ENCODE measurements around the gene CUL5. TPM values are rescaled to one million over a fixed set of nuclear protein-coding genes. Genes with fewer than 3 reads are reported as not detected.
"Not testable (repeated sequence)": the region's sequence is repeated elsewhere in the genome, so short reads cannot be mapped to it uniquely, and the experiment has no call there.

The CUL5 gene
- total RNA-seq, 6 donors from 2014 or later, result 12.5 to 35.5 (median 24.1) TPM

GRCh38 chr11:108016647-108017046, 7.9 kb downstream of the CUL5 start:
- H3K9me3 ChIP-seq, result no peaks in the 10 kb centered on the region
- DNase-seq (no peak), ATAC-seq (ENCODE audit: low FRiP score in 2 of 2) (no peak)
- peaks cover 23 to 47% (median 28%) of the 10 kb centered on the region in 4 donors for H3K4me1 ChIP-seq
- H3K4me3 ChIP-seq, result no peak overlapping the region
- H3K36me3 ChIP-seq, result peaks cover 0 to 3% (median 0%) of the 10 kb centered on the region in 4 donors
- TF ChIP-seq POLR2A (IDR thresholded peaks at IDR 0.05) (no peak), POLR2AphosphoS5 (IDR thresholded peaks at IDR 0.05) (no peak), EP300 (IDR thresholded peaks at IDR 0.05) (no peak)
- TF ChIP-seq, protein P1, sequence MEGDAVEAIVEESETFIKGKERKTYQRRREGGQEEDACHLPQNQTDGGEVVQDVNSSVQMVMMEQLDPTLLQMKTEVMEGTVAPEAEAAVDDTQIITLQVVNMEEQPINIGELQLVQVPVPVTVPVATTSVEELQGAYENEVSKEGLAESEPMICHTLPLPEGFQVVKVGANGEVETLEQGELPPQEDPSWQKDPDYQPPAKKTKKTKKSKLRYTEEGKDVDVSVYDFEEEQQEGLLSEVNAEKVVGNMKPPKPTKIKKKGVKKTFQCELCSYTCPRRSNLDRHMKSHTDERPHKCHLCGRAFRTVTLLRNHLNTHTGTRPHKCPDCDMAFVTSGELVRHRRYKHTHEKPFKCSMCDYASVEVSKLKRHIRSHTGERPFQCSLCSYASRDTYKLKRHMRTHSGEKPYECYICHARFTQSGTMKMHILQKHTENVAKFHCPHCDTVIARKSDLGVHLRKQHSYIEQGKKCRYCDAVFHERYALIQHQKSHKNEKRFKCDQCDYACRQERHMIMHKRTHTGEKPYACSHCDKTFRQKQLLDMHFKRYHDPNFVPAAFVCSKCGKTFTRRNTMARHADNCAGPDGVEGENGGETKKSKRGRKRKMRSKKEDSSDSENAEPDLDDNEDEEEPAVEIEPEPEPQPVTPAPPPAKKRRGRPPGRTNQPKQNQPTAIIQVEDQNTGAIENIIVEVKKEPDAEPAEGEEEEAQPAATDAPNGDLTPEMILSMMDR (IDR thresholded peaks at IDR 0.05), result no peak
- H3K27ac ChIP-seq, result no peak overlapping the region
- no peaks in the 10 kb centered on the region for H3K27me3 ChIP-seq

GRCh38 chr11:108018708-108019107, 10.0 kb downstream of the CUL5 start:
- Histone ChIP-seq H3K9me3 (no peaks in the 10 kb centered on the region), H3K27me3 (no peaks in the 10 kb centered on the region), H3K36me3 (peaks cover 0 to 3% (median 0%) of the 10 kb centered on the region in 4 donors), H3K4me1 (peaks cover 4 to 26% (median 10%) of the 10 kb centered on the region in 4 donors), H3K4me3 (no peak overlapping the region), H3K27ac (no peak overlapping the region)
- ATAC-seq (ENCODE audit: low FRiP score in 2 of 2) (no peak), DNase-seq (no peak)
- TF ChIP-seq POLR2AphosphoS5 (IDR thresholded peaks at IDR 0.05), result no peak
- TF ChIP-seq, protein P1 (IDR thresholded peaks at IDR 0.05), result no peak
- no peak for TF ChIP-seq EP300 (IDR thresholded peaks at IDR 0.05)
- TF ChIP-seq POLR2A (IDR thresholded peaks at IDR 0.05), result no peak
- 94 to 96% methylated on average over 2 of the region's 2 CpGs for WGBS, 2 donors

DNA sequence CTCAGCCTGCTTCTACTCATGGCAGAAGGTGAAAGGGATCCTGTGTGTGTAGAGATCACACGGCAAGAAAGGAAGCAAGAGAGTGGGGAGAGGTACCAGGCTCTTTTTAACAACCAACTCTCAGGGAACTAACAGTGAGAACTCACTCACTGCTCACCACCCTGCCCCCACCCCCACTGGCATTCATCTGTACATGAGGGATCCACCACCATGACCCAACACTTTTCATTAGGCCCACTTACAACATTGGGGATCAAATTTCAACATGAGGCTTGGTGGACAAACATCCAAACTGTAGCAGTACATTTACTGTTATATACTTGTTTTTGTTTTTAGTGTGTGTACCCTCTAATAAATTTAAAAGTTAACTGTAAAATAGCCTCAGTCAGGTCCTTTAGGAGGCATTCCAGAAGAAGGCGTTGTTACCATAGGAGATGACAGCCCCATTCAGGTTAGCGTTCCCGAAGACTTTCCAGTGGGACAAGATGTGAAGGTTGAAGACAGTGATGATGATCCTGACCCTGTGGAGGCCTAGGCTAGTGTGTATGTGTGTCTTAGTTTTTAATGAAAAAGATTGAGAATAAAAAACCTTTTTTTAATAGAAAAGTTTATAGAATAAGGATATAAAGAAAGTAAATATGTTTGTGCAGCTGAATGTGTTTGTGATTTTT, 11.3 kb downstream of the CUL5 start:
- Histone ChIP-seq H3K36me3 (peaks cover 0 to 3% (median 0%) of the 10 kb centered on the region in 4 donors), H3K27me3 (no peaks in the 10 kb centered on the region), H3K4me1 (peaks cover 4 to 25% (median 10%) of the 10 kb centered on the region in 4 donors), H3K27ac (no peak overlapping the region), H3K4me3 (no peak overlapping the region), H3K9me3 (no peaks in the 10 kb centered on the region)
- 67 to 69% methylated on average over 4 of the region's 4 CpGs for WGBS, 2 donors
- TF ChIP-seq EP300 (IDR thresholded peaks at IDR 0.05), result no peak
- ATAC-seq (ENCODE audit: low FRiP score in 2 of 2) (no peak), DNase-seq (no peak)

- Histone ChIP-seq H3K4me3 (no peak overlapping the region), H3K9me3 (no peaks in the 10 kb centered on the region), H3K36me3 (no peaks in the 10 kb centered on the region), H3K27me3 (no peaks in the 10 kb centered on the region), H3K4me1 (peaks cover 4 to 17% (median 12%) of the 10 kb centered on the region in 4 donors), H3K27ac (peak overlapping the region in 3 of 4 donors; percentile 34 to 54 (median 50))
- DNase-seq (no peak), ATAC-seq (ENCODE audit: low FRiP score in 2 of 2) (no peak)
- TF ChIP-seq EP300 (IDR thresholded peaks at IDR 0.05), result no peak
- TF ChIP-seq, protein P1 (IDR thresholded peaks at IDR 0.05), result no peak
- 39 to 51% methylated on average over 5 of the region's 5 CpGs for WGBS, 2 donors
Observed at GRCh38 chr11:108025387-108026080, 16.8 kb downstream of the CUL5 start.

DNA sequence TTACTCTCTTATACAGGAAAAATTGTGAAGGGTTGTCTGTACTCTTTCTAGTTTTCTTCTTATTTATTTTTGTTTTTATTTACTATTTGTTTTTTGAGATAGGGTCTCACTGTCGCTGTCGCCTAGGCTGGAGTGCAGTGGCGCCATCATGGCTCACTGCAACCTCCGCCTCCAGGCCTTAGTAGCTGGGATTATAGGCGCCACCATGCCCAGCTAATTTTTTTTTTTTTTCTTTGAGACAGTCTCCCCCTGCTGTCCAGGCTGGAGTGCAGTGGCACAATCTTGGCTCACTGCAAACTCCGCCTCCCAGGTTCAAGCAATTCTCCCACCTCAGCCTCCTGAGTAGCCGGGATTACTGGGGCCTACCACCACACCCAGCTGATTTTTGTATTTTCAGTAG, 18.4 kb downstream of the CUL5 start:
- TF ChIP-seq EP300 (IDR thresholded peaks at IDR 0.05), result no peak
- no peak for TF ChIP-seq POLR2AphosphoS5 (IDR thresholded peaks at IDR 0.05)
- no peak for TF ChIP-seq POLR2A (IDR thresholded peaks at IDR 0.05)
- TF ChIP-seq, protein P1 (IDR thresholded peaks at IDR 0.05), result peak in 1 of 6 experiments; percentile 6
- DNase-seq (no peak), ATAC-seq (ENCODE audit: low FRiP score in 2 of 2) (no peak)
- Histone ChIP-seq H3K4me3 (no peak overlapping the region), H3K27me3 (no peaks in the 10 kb centered on the region), H3K27ac (no peak overlapping the region), H3K36me3 (no peaks in the 10 kb centered on the region), H3K4me1 (peaks cover 4 to 17% (median 12%) of the 10 kb centered on the region in 4 donors), H3K9me3 (no peaks in the 10 kb centered on the region)
- 94 to 98% methylated on average over 7 of the region's 7 CpGs for WGBS, 2 donors

DNA sequence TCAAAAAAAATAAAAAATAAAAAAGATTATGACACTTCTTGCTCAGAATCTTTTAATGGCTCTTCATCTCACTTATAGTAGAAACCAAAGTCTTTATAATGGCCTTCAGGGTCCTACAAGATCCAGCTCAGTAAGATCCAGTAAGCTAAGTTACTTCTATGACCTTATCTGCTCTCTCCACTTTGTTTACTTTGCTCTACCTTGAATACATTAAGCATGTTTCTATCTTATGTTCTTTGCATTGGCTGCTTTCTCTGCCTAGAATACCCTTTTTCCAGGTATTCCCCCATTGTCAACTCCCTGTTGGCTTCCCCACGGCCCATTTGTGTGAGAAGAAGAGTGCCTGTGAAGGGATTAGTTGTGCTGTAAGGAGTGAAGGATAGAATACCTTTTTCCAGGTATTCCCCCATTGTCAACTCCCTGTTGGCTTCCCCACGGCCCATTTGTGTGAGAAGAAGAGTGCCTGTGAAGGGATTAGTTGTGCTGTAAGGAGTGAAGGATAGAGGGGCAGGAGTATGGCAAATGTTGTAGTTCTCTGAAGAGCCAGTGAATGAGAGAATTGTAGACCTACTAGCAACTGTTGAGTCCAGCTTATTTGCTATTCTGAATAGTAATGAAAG, 20.2 kb downstream of the CUL5 start:
- H3K4me1 ChIP-seq, result peaks cover 4 to 17% (median 14%) of the 10 kb centered on the region in 4 donors
- WGBS, 2 donors, result 82 to 97% methylated on average over 2 of the region's 2 CpGs
- ATAC-seq (ENCODE audit: low FRiP score in 2 of 2), result not testable (repeated sequence)

GRCh38 chr11:108031604-108032003, 22.9 kb downstream of the CUL5 start:
- H3K4me1 ChIP-seq; H3K9me3 ChIP-seq; H3K4me3 ChIP-seq; H3K27me3 ChIP-seq; H3K27ac ChIP-seq; ATAC-seq (ENCODE audit: low FRiP score in 2 of 2); DNase-seq: not testable (repeated sequence)
- H3K36me3 ChIP-seq, result peaks cover 0 to 20% (median 2%) of the 10 kb centered on the region in 4 donors
- WGBS, 2 donors, result 97% methylated on average over 2 of the region's 2 CpGs

More for the DNA sequence above, 20.2 kb downstream of the CUL5 start:
- not testable (repeated sequence) for H3K27me3 ChIP-seq, H3K9me3 ChIP-seq, H3K36me3 ChIP-seq, H3K4me3 ChIP-seq, H3K27ac ChIP-seq, DNase-seq
